Kidney epithelial cell (primary cell): Measurements from ENCODE around the gene ADH4. TPM values are rescaled to one million over a fixed set of nuclear protein-coding genes. Genes with fewer than 3 reads are reported as not detected.
"Not testable (repeated sequence)": the region's sequence is repeated elsewhere in the genome, so short reads cannot be mapped to it uniquely, and the experiment has no call there.

ENCODE experiments used
- DNase-seq: peaks from one replicate; pipeline ENCODE4 v3.0.0-alpha.2; 2010; ENCODE audit warnings: low read depth
- H3K27me3 ChIP-seq: 2 replicates; pipeline ENCODE4 v1.6.0; 2011; ENCODE audit warnings: low read length; ENCODE audit not compliant: control insufficient read depth, insufficient read depth
- H3K36me3 ChIP-seq: 2 replicates; pipeline ENCODE4 v1.5.1; 2011; ENCODE audit warnings: low read length; ENCODE audit not compliant: control insufficient read depth, insufficient read depth
- H3K4me3 ChIP-seq: 2 replicates; pipeline ENCODE4 v1.5.1; 2011; ENCODE audit warnings: low read depth, mild to moderate bottlenecking, control low read depth, low read length
- CTCF ChIP-seq: IDR thresholded peaks from 2 replicates; pipeline ENCODE4 v1.5.1; 2011; ENCODE audit warnings: mild to moderate bottlenecking, moderate library complexity, low read length, control low read depth, inconsistent platforms; ENCODE audit not compliant: insufficient read depth, poor library complexity, severe bottlenecking
- total RNA-seq: library from RNA; depleted of rRNA; stranded (reverse); fragments of >200 nt; gene quantifications from 2 replicates; pipeline ENCODE4 v1.2.3, GENCODE V29; 2015

Gene ADH4
- total RNA-seq, 1 donor from 2014 or later = not detected

DNA sequence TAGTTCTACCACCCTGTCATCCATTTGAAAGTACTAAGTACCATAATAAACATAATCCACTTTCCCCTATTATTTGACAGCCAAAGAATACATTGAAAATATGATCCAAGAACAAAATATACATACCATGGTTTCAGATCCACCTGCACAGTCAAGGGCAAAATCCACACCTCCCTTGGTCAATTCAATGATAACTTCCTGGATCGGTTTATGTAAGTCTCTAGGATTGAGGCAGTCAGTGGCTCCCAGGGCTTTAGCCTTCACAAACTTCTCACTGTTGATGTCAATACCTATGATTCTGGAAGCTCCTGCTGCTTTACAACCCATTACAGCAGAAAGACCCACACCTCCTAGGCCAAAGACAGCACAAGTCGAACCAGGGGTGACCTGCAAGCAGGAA, 12.7 kb downstream of the ADH4 start:
- Histone ChIP-seq H3K4me3 (no peak overlapping the region), H3K36me3 (no peaks in the 10 kb centered on the region), H3K27me3 (no peaks in the 10 kb centered on the region)
- TF ChIP-seq CTCF = no peak
- no peak for DNase-seq

- DNase-seq = no peak
- TF ChIP-seq CTCF = no peak
- H3K27me3 ChIP-seq = no peaks in the 10 kb centered on the region
Observed at GRCh38 chr4:99126376-99126775, 17.7 kb downstream of the ADH4 start.

DNA sequence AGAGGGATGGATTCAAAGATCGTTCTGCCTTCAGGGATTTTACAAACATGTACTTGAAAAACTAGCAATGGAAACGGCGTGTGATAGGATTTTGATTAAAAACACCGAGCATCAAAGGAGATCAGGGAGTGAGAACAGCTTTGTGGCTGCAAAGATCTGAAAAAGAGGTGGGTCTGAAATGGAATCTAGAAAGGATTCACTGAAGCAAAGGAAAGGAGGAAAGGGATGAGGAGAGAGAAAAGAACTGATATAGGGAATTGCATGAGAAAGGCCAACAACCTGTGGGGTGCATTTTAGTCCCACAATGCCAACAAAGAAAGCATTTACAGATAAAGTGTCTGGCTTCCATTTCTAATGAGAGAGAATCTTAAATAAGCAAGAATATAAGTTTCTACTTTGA, 23.1 kb downstream of the ADH4 start:
- Histone ChIP-seq H3K36me3 (no peaks in the 10 kb centered on the region), H3K4me3 (no peak overlapping the region), H3K27me3 (no peaks in the 10 kb centered on the region)
- no peak for DNase-seq
- no peak for TF ChIP-seq CTCF

More at GRCh38 chr4:99126376-99126775, 17.7 kb downstream of the ADH4 start:
- Histone ChIP-seq H3K4me3 (no peak overlapping the region), H3K36me3 (no peaks in the 10 kb centered on the region)

GRCh38 chr4:99120501-99120900, 23.6 kb downstream of the ADH4 start:
- no peaks in the 10 kb centered on the region for H3K27me3 ChIP-seq
- no peaks in the 10 kb centered on the region for H3K36me3 ChIP-seq
- H3K4me3 ChIP-seq = no peak overlapping the region
- TF ChIP-seq CTCF = no peak
- DNase-seq = no peak

DNA sequence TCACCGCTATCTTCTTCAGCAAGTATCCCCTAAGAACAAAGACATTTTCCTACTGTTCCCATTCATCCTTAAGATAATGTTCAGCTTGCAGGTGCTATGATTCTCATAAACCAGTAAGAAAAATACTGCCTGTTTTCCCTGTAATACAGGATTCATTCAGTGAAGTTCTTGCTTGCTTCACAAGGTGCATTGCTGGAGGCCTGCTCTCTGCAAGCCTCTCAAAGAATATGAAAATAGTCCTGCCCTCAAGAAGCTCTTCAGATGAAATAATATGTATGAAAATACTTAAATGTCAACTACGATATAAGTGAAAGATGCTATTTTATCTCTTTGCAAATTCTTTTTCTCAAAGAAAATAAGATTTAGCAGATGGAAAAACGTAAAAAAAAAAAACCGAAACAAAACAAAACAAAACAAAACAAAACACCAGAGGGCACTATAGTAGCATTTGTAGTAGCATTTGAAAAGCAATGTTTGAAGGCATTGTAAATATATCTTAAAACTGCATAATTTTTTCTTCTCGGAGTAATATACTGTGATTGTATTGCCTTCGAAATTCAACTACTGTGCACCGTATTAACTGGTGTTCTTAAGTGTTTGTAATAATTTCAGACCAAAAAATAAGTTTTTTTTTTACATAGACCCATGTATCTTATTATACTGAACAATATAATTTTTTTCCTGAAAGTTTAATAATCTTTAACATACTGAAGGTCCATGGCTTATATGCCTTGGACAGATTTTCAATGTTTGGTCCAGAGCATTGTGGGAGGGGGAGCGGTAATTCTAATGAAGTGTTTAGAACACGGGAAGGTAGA, 26.0 kb downstream of the ADH4 start:
- Histone ChIP-seq H3K36me3 (no peaks in the 10 kb centered on the region), H3K27me3 (no peaks in the 10 kb centered on the region), H3K4me3 (no peak overlapping the region)
- DNase-seq = no peak
- no peak for TF ChIP-seq CTCF

- not testable (repeated sequence) for H3K36me3 ChIP-seq, DNase-seq, H3K27me3 ChIP-seq, H3K4me3 ChIP-seq
Observed at GRCh38 chr4:99117122-99117841, 26.8 kb downstream of the ADH4 start.

- DNase-seq, H3K36me3 ChIP-seq, H3K27me3 ChIP-seq, H3K4me3 ChIP-seq: not testable (repeated sequence)
Observed at GRCh38 chr4:99109286-99109685, 34.8 kb downstream of the ADH4 start.
